Activated T-helper 9 cell treated with anti-CD3 and anti-CD28 coated beads, Interleukin-2, amount 50 U/mL, for 16 hours (primary cell): Measurements from ENCODE around the gene ZCCHC24.

Source experiments
- DNase-seq: peaks from one replicate; pipeline ENCODE4 v3.0.0-alpha.2; 2020; ENCODE audit warnings: low read depth

Gene ZCCHC24

DNA sequence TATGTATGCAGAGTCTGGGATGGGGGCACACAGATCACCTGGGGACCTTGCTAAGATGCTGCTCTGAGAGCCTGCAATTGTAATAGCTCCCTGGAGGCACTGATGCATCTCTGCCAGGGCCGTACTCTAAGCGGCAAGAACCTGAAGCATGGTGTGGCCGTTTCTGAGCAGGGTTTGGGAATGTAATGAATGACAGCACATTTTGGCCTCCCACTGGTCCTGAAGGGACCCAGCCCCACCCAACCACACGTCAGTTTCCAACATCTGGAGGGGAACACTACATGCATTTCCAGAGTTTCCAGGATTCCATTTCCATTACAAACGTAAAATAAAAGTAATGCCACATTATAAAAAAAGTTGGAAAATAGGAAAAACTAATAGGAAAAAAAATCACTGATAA, 14.0 kb downstream of the ZCCHC24 start:
- DNase-seq, result no peak

- no peak for DNase-seq
Observed at GRCh38 chr10:79430936-79431335, 14.5 kb downstream of the ZCCHC24 start.

DNA sequence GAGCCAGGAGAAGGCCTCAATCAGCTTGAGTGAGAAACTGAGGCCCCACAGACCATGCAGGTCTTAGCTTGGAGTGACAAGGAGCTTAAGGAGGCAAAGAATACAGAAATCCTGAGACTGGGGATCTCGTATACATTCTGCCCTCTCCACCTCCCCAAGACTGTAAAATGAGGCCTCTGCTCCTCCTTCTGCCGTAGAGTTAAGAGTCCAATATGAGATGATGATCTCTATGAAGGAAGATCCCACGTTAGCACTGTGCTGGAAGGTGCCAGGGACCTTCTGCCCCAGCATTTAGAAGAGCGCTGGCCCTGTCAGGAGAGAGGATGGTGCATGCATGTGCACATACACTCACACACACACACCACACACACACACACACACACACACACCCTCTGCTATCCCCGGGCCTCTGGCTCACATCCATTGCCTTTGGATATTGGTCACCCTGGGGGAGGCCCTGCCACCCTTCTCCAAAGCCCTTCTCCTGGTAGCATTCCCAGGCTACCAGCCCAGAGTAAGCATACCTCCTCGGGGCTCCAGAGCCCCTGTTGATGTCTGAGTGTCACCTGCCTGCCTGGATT, 15.0 kb downstream of the ZCCHC24 start:
- DNase-seq, result no peak

DNA sequence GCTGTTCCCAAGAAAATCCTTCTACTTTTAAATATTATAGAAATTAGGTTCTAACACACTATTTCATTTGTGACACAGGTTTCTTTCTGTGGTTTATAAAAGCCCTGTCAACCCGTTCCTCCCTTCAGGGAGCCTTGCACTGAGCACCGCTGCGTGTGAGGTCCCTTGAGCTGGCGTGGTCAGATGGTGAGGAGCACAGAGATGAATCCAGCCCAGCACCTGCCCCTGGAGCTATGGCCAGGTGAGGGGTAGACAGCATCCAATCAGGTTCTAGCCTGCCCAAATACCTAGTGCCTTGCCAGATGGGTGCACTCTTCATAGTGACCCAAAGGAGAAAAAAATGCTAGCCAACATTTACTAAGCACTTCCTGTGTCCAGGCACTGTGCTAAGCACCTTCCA, 15.7 kb downstream of the ZCCHC24 start:
- DNase-seq, result no peak

GRCh38 chr10:79427965-79428364, 17.5 kb downstream of the ZCCHC24 start:
- DNase-seq, result no peak

DNA sequence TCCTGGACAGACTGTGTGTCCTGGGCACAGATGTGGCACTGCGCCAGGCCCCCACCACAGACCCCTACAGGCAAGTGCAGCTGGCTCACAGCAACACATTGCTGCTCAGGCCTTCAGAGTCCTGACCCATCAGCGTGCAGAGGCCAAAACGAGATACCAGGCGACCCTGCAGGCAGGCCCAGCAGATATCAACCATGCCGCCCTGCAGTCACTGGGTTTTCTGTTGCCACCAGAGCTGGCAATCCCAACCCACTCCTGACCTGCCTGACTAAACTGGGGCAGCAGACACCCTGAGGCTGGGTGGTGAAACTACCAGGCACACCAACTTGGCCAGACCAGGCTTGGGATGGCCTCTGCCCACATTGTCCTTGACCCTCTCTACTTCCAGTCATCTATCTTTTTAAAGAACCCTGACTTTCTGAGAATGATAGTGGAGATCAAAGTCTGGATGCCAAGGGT, 20.3 kb downstream of the ZCCHC24 start:
- DNase-seq, result no peak

- DNase-seq, result no peak
Observed at GRCh38 chr10:79424221-79425073, 21.0 kb downstream of the ZCCHC24 start.

DNA sequence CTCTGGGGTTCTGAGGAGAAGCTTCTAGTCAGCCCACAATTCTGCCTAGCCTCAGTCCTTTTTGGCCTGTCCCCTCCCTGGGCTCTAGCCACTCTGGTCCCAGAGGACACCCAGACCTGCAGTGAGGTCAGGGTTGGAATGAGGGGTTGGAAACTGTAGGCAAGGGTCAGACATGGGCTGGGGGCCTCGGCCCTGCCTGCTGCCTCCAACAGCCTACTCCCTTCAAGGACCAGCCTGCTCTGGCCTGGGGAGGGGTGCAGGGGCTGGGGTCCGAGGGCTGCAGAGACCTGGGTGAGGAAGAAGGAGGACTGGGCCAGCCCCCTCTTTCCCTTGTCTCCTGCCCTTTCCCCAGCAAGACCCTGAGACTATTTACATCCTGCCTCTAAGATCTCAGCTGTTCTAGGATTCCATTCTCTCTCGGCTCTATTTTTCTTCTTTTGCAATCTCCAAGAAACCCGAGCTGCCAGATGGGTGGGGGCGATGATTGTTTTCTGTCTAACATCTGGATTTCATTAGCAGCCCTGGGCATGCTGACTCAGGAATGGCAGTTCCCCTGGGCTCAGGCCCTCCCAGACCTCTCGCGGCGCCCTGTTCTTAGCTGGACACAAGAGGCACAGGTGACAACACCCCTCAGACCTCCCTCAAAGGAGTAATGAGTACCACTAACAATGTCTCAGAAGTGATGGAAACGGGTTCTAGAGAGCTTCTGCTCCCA, 23.1 kb downstream of the ZCCHC24 start:
- DNase-seq, result no peak

DNA sequence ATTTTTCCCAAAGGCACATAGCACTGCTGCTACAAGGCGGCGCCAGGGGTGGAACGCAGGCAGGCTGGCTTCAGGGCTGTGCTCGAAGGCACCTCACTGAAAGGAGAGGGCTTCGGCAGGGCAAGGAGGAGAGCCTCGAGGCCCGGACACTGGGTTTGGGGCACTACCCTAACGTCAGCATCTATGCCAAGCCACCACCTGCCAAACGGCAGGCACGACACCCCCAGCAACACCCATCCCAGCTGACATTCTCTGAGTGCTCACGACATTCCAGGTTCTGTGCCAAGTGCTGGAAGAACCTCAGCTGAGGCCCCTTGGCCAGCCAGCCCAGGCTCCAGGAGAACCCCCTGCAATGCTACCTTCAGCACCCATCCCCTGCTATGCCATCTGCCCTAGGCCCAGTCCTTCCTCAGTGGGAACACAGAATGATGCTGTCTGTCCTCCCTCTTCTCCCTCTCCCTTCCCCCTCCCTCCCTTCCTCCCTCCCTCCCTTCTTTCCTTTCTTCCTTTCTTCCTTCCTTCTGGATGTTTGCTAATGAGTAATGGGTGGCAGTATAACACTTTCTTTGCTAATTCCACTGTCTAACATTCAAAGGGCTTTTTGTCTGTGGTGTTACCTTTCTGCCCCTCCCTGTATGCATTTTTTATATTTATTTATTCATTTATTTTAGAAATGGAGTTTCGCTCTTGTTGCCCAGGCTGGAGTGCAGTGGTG, 24.3 kb downstream of the ZCCHC24 start:
- no peak for DNase-seq

- no peak for DNase-seq
Observed at GRCh38 chr10:79418886-79419595, 26.4 kb downstream of the ZCCHC24 start.

DNA sequence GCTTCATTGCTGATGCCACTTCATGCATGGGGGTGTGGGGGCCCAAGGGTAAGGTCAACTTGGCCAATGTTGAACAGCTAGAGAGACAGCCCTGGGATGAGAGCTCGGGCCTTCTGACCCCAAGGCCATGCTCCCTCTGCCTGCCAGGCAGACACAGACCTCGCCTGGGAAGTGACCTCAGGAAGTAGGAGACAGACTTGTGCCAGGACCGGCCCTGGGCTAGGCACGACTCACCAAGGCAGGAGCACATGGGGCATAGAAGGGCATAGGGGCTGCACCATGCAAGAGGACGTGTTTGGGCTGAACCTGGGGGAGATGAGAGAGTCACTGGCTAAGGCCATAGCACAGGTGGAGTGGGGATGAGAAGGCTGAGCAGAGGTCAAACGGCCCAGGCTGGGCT, 27.1 kb downstream of the ZCCHC24 start:
- no peak for DNase-seq

DNA sequence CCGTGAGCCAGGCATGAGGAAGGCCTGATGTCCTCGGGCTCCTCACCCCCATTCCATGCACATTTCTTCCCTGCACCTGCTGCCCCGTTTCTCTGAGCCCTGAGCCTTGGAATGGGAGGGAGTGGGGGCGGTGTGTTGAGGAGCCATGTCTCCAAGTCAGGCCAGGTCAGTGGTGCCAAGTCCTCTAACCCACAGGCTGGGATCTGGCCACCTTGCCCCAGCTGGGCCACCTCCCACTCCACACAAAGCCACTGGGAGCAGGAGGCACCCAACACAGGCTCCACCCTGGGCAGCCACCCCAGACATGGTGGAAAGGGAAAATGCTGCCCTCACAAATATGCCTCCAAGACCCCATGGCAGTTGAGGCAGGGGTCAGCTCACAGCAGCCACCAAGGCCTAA, 27.7 kb downstream of the ZCCHC24 start:
- DNase-seq, result no peak

GRCh38 chr10:79417266-79417665, 28.2 kb downstream of the ZCCHC24 start:
- no peak for DNase-seq

DNA sequence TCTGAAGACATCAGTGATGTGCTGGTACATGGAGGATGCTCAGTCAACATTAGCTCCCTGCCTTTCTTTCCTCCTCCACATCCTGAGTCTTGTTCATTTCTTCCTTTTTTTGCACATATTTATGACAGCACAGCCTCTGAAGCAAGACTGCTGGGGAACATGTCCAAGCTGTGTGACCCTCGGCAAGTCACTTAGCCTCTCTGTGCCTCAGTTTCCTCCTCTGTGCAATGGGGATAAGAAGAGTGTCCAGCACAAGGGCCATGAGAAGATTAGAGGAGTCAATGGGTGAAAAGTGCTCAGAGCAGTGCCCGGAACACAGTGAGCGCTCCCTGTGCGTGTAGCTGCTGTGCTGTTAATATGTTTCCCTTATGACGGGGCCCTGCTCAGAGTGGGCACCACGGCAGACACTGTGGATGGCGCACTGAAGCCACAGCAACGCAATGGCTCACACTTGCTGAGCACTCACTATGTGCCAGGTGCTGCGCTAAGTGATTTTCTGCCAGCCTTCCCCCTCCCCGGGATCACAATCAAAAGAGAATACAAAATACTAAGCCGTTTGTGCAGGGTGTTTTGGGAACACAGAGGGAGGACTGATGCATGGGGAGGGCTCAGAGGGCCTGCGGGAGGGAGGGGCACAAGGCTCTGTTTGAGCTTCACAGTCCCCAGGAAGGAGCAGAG, 28.7 kb downstream of the ZCCHC24 start:
- no peak for DNase-seq

DNA sequence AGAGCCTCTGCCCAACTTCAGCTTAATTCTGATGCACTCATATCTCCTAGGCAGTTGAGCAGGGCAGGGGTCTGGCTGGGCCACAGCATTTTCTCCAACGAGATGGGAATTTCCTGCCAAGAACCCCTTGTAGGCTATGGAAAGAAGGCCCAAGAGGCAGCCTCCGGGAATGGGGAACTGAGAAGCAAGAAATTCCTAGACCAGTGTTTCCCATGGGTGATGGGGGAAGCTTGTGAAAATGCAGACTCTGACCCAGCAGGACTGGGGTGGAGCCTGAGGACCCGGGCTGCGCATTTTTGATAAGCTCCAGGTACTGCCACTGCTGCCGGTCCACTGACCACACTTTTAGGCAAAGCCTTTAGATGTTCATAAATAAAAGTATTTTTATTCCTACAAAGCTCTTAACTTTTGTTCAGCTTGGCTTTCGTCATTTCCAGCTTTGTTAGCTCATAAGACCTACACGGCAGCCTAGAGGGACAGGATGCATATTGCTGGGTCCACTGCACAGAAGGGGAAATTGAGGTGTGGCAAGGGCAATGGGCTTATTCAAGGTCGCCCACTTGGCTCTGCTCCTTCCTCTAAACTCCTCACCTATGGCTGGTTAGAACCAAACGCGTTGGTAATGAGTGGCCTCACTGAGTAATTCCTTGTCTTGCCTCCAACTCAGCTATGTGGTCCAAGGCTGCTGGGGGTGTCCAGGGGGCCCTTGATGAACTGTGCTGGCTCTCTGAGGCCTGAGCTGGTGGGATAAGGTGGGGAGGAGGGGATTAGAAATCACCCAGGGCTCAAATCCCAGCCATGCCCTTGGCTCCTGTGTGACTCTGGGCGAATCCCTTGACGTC, 29.5 kb downstream of the ZCCHC24 start:
- no peak for DNase-seq

DNA sequence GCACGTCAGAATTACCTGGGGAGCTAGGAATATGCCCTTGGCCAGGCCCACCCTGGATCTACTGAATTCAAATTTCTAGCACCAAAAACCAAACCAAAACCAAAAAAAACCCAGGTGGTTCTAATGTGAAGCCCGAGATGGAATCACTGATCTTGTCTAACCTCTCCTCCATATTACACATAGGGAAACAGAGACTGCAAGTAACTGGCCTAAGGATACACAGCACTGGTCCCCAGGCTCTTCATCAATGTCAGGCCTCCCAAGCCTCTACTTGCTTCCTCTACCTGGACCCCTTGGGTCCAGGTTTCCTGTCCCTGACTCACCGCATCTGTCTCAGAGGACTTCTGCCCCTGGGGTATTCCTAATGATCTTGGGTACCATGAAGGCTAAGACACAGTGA, 30.7 kb downstream of the ZCCHC24 start:
- DNase-seq, result no peak

DNA sequence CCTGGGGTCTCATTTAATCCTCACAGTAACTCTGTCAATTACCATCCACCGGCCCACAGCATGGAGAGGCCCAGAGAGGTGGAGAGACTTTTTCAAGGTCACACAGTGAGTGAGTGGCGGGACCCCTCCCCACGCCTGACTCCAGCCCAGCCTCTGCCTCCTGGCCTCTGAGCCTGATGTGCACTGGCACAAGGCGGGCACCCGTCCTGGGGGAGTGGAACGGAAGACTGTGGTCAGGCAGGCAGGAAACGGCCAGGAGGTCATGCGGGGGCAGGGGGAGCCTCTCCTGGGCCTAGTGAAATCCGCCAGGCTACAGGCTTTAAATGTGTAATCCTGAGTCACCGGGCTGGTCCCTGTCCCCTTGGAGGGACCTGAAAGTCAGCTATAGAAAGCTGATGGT, 32.2 kb downstream of the ZCCHC24 start:
- DNase-seq, result no peak

- DNase-seq, result no peak
Observed at GRCh38 chr10:79412516-79412915, 32.9 kb downstream of the ZCCHC24 start.

DNA sequence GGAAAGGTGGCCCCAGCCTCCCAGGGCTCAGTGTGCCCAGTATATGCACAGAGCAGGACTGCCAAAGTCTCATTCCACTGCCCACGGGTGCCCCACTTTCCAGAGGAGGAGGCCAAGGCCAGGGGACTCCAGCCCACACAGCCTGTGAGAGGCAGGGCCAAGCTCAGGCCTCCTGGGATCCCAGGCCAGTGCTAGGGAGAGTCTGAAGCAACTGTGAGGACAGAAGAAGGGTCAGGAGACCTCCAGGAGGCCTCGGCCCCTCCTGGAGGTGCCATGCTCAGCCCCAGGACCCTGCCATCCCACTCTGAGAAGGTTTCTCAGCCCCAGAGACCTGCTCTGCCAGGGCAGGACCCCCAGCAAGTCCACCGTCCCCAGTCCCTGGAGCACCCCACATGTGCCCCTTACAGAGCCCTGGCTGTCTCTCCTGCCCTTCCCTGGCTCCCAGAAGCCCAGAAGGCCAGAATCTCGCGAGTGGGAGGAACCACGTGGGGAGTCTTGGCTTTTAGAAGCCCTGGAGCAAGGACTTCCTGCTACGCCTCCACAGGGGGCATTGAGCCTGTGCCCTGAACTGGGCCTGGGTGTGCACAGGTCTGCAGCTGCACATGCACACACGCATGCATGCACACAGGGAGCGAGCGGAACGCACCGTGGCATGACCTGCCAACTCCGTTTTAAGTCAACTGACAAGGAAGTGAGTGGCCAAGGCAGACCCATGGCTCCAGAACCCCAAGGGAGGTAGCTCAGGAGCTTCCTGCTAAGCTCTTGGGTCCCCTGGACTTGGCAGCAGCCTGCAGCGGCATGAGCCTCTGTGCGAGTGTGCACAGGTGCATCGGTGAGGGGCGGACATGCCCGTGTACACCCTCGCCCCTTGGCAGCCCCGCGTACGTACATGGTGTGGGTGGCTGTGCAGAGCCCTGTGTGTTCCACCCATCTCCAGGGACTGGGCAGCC, 33.6 kb downstream of the ZCCHC24 start:
- no peak for DNase-seq
